ENCODE data around the gene C3orf70.

DNA sequence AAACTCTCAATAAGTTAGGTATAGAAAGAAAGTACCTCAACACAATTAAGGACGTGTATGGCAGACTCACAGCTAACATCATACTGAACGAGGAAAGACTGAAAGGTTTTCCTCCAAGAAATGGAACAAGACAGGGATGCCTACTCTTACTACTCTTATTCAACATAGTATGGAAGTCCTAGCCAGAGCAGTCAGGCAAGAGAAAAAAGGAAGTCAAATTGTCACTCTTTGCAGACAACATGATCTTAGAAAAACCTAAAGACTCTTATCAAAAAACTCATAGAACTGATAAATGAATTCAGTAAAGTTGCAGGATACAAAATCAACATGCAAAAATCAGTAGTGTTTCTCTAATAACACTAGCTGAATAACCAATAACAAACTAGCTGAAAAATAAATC is 96.0 kb downstream of the C3orf70 start:
- TF ChIP-seq POLR2A (IDR thresholded peaks at IDR 0.05) (no peak), EP300 (IDR thresholded peaks at IDR 0.05) (no peak)

Measured in tibial nerve (tissue), 3 donors.